ENCODE results near the gene ATP6V1D.
"Not testable (repeated sequence)": the region's sequence is repeated elsewhere in the genome, so short reads cannot be mapped to it uniquely, and the experiment has no call there.

GRCh38 chr14:67408122-67408801 is 48.7 kb upstream of the ATP6V1D start:
- TF ChIP-seq EZH2 (IDR thresholded peaks at IDR 0.05; ENCODE audit: insufficient read depth, poor library complexity, severe bottlenecking); EZH2phosphoT487 (IDR thresholded peaks at IDR 0.05; ENCODE audit: insufficient read depth, low read depth): not testable (repeated sequence)

All from GM23248 (cell line).